ENCODE measurements around the gene PLAC1. TPM values are rescaled to one million over a fixed set of nuclear protein-coding genes. Genes with fewer than 3 reads are reported as not detected.

PLAC1 gene
- total RNA-seq, 1 experiment from 2014 or later = not detected

- TF ChIP-seq ZNF423 (CRISPR knock-in tag; IDR thresholded peaks at IDR 0.05) = no peak
- no peak for TF ChIP-seq ZNF512 (CRISPR knock-in tag; IDR thresholded peaks at IDR 0.05; ENCODE audit: borderline replicate concordance)
Observed at GRCh38 chrX:134670134-134670924, 12.1 kb upstream of the PLAC1 start (continued).

GRCh38 chrX:134669378-134670098 lies 11.3 kb upstream of the PLAC1 start:
- no peak overlapping the region for H3K4me3 Mint-ChIP-seq
- H3K27me3 Mint-ChIP-seq (ENCODE audit: low read depth) = peaks cover 2% of the 10 kb centered on the region; the same call in 1 of the 2 replicates
- POLR2A ChIA-PET = no interaction called here
- peaks cover 6% of the 10 kb centered on the region; the same call in 1 of the 2 replicates for H3K9me3 Mint-ChIP-seq
- H3K36me3 Mint-ChIP-seq = no peaks in the 10 kb centered on the region
- no peak for TF ChIP-seq NFYB (CRISPR knock-in tag; conservative IDR thresholded peaks at IDR 0.05; ENCODE audit: low read depth)
- TF ChIP-seq CDX4 (CRISPR knock-in tag; IDR thresholded peaks at IDR 0.05; ENCODE audit: borderline replicate concordance) = no peak
- no peak for TF ChIP-seq TEAD4 (CRISPR knock-in tag; IDR thresholded peaks at IDR 0.05)
- no peak for TF ChIP-seq SOX15 (CRISPR knock-in tag; IDR thresholded peaks at IDR 0.05)
- no peak for TF ChIP-seq SP1 (CRISPR knock-in tag; conservative IDR thresholded peaks at IDR 0.05)
- TF ChIP-seq ZNF512 (CRISPR knock-in tag; IDR thresholded peaks at IDR 0.05; ENCODE audit: borderline replicate concordance) = no peak
- TF ChIP-seq ZNF423 (CRISPR knock-in tag; IDR thresholded peaks at IDR 0.05) = no peak
- no peak for TF ChIP-seq NR3C1 (CRISPR knock-in tag; conservative IDR thresholded peaks at IDR 0.05; ENCODE audit: low read depth)
- TF ChIP-seq ZNF396 (CRISPR knock-in tag; IDR thresholded peaks at IDR 0.05; ENCODE audit: borderline replicate concordance) = no peak
- TF ChIP-seq E2F5 (CRISPR knock-in tag; IDR thresholded peaks at IDR 0.05) = no peak
- peaks cover 14% of the 10 kb centered on the region for H3K4me1 Mint-ChIP-seq
- CTCF ChIA-PET = no interaction called here
- DNase-seq (ENCODE audit: low spot score) = no peak
- ATAC-seq = no peak
- H3K27ac Mint-ChIP-seq = no peak overlapping the region

- ATAC-seq (no peak), DNase-seq (ENCODE audit: low spot score) (no peak)
- ChIA-PET POLR2A (no interaction called here), CTCF (no interaction called here)
- peaks cover 2% of the 10 kb centered on the region; the same call in 1 of the 2 replicates for H3K27me3 Mint-ChIP-seq (ENCODE audit: low read depth)
- H3K36me3 Mint-ChIP-seq = no peaks in the 10 kb centered on the region
- H3K4me3 Mint-ChIP-seq = no peak overlapping the region
- H3K9me3 Mint-ChIP-seq = no peaks in the 10 kb centered on the region
- H3K27ac Mint-ChIP-seq = no peak overlapping the region
- H3K4me1 Mint-ChIP-seq = peaks cover 36% of the 10 kb centered on the region
- TF ChIP-seq GABPB1 (CRISPR knock-in tag; IDR thresholded peaks at IDR 0.05) (no peak), NR2C2 (CRISPR knock-in tag; IDR thresholded peaks at IDR 0.05) (no peak), CDX4 (CRISPR knock-in tag; IDR thresholded peaks at IDR 0.05; ENCODE audit: borderline replicate concordance) (no peak), ZNF416 (CRISPR knock-in tag; IDR thresholded peaks at IDR 0.05) (no peak), TCF7 (CRISPR knock-in tag; IDR thresholded peaks at IDR 0.05; ENCODE audit: low read depth) (no peak), ZNF512 (CRISPR knock-in tag; IDR thresholded peaks at IDR 0.05; ENCODE audit: borderline replicate concordance) (no peak), HMGXB4 (CRISPR knock-in tag; IDR thresholded peaks at IDR 0.05) (no peak)
Observed at GRCh38 chrX:134664202-134664601, 5.9 kb upstream of the PLAC1 start.

Measured in WTC11 (cell line).